Measurements from ENCODE around the gene ACAD9.
"Not testable (repeated sequence)": the region's sequence is repeated elsewhere in the genome, so short reads cannot be mapped to it uniquely, and the experiment has no call there.

Gene ACAD9

DNA sequence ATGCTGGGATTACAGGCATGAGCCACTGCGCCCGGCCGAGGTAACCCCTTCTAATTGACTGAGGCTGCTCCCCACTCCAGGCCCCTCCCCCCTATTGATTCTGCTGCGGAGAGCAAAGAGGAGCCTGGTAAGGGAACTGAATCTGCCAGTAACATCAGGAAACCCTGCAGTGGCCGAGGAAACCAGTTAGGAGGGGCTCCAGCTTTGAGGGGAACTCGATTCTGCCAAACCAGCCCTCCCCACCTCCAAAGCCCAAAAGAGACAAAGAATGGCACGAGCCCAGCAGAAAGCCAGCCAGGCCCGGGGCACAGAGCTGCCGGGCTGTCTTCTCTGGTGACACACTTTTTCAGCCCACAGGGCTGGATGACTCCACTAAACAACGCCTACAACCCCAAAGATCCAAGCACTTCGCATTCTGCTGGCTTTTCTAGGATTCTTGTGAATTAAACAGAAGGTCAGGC lies 15.0 kb upstream of the ACAD9 start:
- DNase-seq (ENCODE audit: extremely low read depth, low read depth), result no peak
- TF ChIP-seq, protein P1, sequence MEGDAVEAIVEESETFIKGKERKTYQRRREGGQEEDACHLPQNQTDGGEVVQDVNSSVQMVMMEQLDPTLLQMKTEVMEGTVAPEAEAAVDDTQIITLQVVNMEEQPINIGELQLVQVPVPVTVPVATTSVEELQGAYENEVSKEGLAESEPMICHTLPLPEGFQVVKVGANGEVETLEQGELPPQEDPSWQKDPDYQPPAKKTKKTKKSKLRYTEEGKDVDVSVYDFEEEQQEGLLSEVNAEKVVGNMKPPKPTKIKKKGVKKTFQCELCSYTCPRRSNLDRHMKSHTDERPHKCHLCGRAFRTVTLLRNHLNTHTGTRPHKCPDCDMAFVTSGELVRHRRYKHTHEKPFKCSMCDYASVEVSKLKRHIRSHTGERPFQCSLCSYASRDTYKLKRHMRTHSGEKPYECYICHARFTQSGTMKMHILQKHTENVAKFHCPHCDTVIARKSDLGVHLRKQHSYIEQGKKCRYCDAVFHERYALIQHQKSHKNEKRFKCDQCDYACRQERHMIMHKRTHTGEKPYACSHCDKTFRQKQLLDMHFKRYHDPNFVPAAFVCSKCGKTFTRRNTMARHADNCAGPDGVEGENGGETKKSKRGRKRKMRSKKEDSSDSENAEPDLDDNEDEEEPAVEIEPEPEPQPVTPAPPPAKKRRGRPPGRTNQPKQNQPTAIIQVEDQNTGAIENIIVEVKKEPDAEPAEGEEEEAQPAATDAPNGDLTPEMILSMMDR (IDR thresholded peaks at IDR 0.05; ENCODE audit: low read depth, low read length), result no peak

DNA sequence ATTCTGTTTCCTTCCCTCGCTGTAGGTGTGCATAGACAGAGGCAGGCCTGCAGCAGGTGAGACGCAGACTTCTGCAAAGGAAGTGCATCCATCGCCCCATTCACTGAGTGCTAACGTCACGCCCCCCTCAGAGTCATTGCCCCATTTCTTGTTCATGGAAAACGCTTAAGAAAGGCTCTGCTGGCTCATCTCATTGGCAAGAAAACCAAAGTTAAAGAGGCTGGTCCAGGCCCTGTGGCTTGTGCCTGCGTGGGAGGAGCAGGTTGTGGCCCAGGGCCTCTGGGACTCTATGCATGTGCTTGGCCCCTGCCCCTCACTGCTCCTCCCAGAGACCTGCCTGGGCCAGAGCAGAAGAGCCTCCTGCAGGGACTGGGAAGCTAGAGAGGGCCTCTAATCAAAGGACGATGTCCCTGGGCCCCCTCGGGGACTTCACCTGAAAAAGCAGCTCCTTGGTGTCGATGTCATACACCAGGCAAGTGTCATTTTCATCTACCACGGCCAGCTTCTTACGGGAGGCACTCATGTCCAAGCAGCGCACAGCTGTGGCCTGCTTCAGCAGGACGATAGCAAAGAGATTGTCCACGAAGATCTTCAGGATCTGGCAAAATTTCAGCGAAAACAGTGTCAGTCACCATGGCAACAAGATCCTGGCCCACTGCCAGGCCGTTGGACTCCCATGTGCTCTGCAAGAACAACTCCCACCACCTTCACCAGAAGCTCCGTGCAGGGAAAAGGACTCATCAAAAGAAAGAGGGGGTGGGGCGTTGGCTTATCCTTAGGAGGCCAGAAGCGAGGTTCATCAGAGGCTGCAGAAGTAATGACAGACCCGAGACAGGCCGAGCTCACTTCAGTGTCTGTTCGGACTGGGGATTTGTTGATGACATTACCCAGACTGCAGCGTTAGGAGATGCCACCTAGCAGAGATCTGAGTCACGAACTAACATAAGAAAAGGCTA lies 14.3 kb upstream of the ACAD9 start:
- DNase-seq (ENCODE audit: extremely low read depth, low read depth), result not testable (repeated sequence)

DNA sequence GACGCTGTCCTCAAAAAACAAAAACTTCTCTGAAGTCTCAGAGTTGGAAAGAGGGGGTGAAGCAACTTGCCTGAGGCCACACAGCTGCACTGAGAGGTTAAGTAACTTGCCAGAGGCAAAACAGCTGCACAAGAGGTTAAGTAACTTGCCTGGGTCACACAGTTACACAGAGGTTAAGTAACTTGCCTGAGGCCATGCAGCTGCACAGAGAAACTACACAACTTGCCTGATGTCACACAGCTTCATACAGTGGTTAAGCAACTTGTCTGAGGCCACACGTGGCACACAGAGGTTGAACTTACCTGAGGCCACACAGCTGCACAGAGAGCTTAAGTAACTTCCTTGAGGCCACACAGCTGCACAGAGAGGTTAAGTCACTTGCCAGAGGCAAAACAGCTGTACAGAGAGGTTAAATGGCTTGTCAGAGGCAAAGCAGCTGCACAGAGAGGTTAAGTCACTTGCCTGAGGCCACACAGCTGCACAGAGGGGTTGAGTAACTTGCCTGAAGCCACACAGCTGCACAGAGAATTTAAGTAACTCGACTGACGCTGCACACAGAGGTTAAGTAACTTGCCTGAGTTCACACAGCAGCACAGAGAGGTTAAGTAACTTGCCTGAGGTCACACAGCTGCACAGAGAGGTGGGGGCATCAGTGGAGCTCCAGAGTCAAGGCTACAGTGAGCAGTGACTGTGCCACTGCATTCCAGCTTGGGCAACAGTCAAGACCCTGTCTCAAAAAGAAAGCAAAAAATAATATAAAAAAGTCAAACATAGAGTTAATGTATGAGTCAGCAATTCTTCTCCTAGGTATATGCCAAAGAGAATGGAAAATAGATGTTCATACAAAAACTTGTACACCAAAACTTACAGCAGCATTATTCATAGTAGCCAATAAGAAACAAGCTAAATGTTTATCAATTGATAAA lies 12.0 kb upstream of the ACAD9 start:
- TF ChIP-seq, protein P1 (IDR thresholded peaks at IDR 0.05; ENCODE audit: low read depth, low read length), result no peak
- DNase-seq (ENCODE audit: extremely low read depth, low read depth), result no peak

DNA sequence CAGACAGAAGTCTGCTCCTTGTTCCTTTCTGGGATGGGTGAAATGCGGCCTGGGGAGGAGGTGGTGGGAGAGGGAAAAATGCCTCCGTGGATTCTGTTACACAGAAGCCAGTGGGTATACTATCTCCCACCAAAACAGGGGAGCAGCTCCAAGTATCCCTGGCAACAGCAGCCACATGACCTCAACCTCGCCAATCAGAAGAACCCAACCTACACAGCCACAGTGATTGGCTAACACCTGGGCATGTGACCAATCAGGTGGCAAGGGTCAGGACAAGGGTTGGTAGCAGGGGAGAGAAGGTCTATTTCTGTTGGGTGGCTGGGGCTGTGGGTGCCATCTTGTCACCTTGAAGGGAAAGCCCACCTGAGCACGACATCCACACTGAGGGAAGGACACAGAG lies 9.1 kb upstream of the ACAD9 start:
- TF ChIP-seq, protein P1 (IDR thresholded peaks at IDR 0.05; ENCODE audit: low read depth, low read length), result no peak
- no peak for DNase-seq (ENCODE audit: extremely low read depth, low read depth)

- no peak for DNase-seq (ENCODE audit: extremely low read depth, low read depth)
- TF ChIP-seq, protein P1 (IDR thresholded peaks at IDR 0.05; ENCODE audit: low read depth, low read length), result no peak
Observed at GRCh38 chr3:128872282-128872681, 7.1 kb upstream of the ACAD9 start.

GRCh38 chr3:128872744-128873143 lies 6.7 kb upstream of the ACAD9 start:
- no peak for DNase-seq (ENCODE audit: extremely low read depth, low read depth)
- TF ChIP-seq, protein P1 (IDR thresholded peaks at IDR 0.05; ENCODE audit: low read depth, low read length), result no peak

DNA sequence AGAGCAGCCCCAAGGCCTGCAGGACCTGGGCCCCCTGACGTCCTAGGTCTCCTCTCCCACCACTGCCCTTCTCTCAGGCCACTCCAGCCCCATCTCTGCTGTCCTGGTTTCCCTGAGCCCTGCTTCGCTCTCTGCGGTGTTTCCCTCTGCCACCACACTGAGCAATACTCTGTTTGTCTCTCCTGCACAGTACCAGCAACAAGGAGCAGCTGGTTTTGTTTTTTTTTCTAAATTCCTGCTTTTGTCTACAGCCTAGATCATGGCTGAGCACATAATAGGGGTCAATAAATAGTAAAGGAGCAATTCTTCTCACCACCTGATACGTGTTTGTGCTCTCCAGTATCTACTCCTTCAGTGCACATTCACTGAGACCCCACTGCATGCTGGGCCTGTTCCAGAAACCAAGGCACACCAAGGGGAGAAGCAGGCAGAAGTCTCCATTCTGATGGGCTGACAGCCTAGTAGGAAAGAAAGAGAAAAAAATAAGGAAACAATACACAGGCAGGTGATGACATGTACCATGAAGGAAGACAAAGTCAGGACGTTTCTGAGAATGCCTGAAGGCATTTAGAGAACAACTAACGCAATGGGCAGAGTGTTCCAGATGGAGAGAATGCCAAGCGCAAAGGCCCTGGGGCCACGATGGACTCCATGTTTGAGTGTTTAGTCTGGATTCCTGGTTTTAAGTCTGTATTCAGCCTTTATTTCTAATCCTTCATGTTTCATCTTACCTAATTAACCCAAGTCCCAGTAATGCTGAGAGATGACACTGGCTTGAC lies 6.0 kb upstream of the ACAD9 start:
- TF ChIP-seq, protein P1 (IDR thresholded peaks at IDR 0.05; ENCODE audit: low read depth, low read length), result no peak
- no peak for DNase-seq (ENCODE audit: extremely low read depth, low read depth)
